ENCODE results near the gene MIGA1. TPM values are rescaled to one million over a fixed set of nuclear protein-coding genes. Genes with fewer than 3 reads are reported as not detected.

Gene MIGA1
- total and polyA plus RNA-seq, 2 of the 4 experiments (the other 2 are of a cell fraction) = 5.7 to 16.3 TPM

DNA sequence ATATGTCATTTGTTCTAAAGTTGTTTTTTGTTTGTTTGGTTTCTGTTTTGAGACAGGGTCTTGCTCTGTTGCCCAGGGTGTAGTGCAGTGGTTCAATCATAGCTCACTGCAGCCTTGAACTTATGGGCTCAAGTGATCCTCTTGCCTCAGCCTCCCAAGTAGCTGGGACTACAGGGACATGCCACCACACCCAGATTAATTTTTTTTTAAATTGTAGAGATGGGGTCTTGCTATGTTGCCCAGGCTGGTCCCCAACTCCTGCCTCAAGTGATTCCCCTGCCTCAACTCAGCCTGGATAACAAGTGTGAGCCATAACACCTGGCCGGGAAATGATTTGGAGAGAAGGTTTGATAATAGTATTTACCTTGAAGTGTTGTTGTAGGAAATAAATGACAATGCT lies 127.2 kb downstream of the MIGA1 start:
- WGBS, 2 experiments (ENCODE audit: extremely low coverage in 2 of 2, insufficient read length in 1 of 2) = no CpG with 5 or more reads among the region's 1 CpG
- Histone ChIP-seq H2AFZ (replicated peaks; ENCODE audit: low read length, poor library complexity) (no peak overlapping the region), H2AK5ac (ENCODE audit: low read depth, low read length) (no peak overlapping the region), H3K79me1 (ENCODE audit: low read depth in 1 of 2, low read length in 2 of 2) (peaks cover 17 to 48% of the 10 kb centered on the region in 2 experiments), H3K18ac (ENCODE audit: low read depth, low read length) (no peak overlapping the region), H2BK20ac (ENCODE audit: low read depth, low read length) (no peak overlapping the region), H2BK15ac (ENCODE audit: low read depth, low read length) (no peak overlapping the region), H3K14ac (replicated peaks; ENCODE audit: low read depth, low read length) (no peak overlapping the region), H4K5ac (ENCODE audit: low read depth, low read length) (no peak overlapping the region), H3K4me2 (ENCODE audit: low read depth, low read length) (no peak overlapping the region), H4K8ac (ENCODE audit: low read depth in 2 of 2, low read length in 2 of 2) (no peak overlapping the region), H3K27ac (ENCODE audit: insufficient read depth, low read length) (no peak overlapping the region), H3K4me1 (ENCODE audit: control insufficient read depth, insufficient read depth, low read length) (no peaks in the 10 kb centered on the region), H2BK120ac (ENCODE audit: low read depth, low read length) (no peak overlapping the region), H3K4me3 (ENCODE audit: insufficient read depth, low read depth, low read length) (no peak overlapping the region), H3K9me3 (ENCODE audit: control insufficient read depth, insufficient read depth, low read length) (no peaks in the 10 kb centered on the region), H3K36me3 (ENCODE audit: control insufficient read depth, insufficient read depth, low read length) (peaks cover 19% of the 10 kb centered on the region), H3K27me3 (ENCODE audit: control insufficient read depth, insufficient read depth, low read length) (no peaks in the 10 kb centered on the region), H2AK9ac (replicated peaks; ENCODE audit: low read depth, low read length, poor library complexity) (no peak overlapping the region), H3K4ac (ENCODE audit: low read depth, low read length) (no peak overlapping the region), H4K91ac (ENCODE audit: insufficient read depth, low read depth, low read length) (no peak overlapping the region), H3K9me1 (ENCODE audit: insufficient read depth, low read length) (peaks cover 12% of the 10 kb centered on the region), H2BK5ac (ENCODE audit: low read depth, low read length, poor library complexity, severe bottlenecking) (no peak overlapping the region), H3K23ac (ENCODE audit: low read depth, low read length) (peak overlapping the region; percentile 41; the same call in 1 of the 2 replicates), H4K20me1 (ENCODE audit: insufficient read depth, low read length) (peaks cover 54% of the 10 kb centered on the region), H3K9ac (ENCODE audit: low read depth, low read length) (no peak overlapping the region), H3K56ac (ENCODE audit: extremely low read depth, insufficient read depth, low read length) (no peak overlapping the region)
- ATAC-seq (ENCODE audit: low read depth) = no peak
- dilution Hi-C loops (cut with HindIII; ENCODE audit: low sequenced_read_pairs, unreplicated experiment) (no loop called here), intact Hi-C loops (cut with micrococcal nuclease) (loop anchor here (10.0 kb wide), 1 partner anchor 762 kb away; no protein-coding TSS in a partner anchor), in situ Hi-C loops (cut with MboI; ENCODE audit: low sequenced_read_pairs) (no loop called here)
- no peak for DNase-seq
- ChIA-PET POLR2A (ENCODE audit: unreplicated experiment) (no interaction called here), CTCF (no interaction called here)
- TF ChIP-seq MXI1 (IDR thresholded peaks at IDR 0.05; ENCODE audit: borderline replicate concordance, low read depth, low read length) (no peak), MAZ (IDR thresholded peaks at IDR 0.05; ENCODE audit: borderline replicate concordance, low read depth, low read length) (no peak), RFX5 (IDR thresholded peaks at IDR 0.05; ENCODE audit: low read depth, low read length) (no peak), RCOR1 (IDR thresholded peaks at IDR 0.05; ENCODE audit: insufficient replicate concordance, low read length) (no peak), CHD1 (IDR thresholded peaks at IDR 0.05; ENCODE audit: low read depth, low read length) (no peak), FOS (IDR thresholded peaks at IDR 0.05; ENCODE audit: low read depth, low read length) (no peak), BHLHE40 (IDR thresholded peaks at IDR 0.05; ENCODE audit: low read depth, low read length) (no peak), MAFK (IDR thresholded peaks at IDR 0.05; ENCODE audit: low read depth, low read length) (no peak), CEBPB (IDR thresholded peaks at IDR 0.05; ENCODE audit: low read depth, low read length) (no peak), SMC3 (IDR thresholded peaks at IDR 0.05; ENCODE audit: low read depth, low read length) (no peak), NFE2L2 (IDR thresholded peaks at IDR 0.05; ENCODE audit: low read depth, low read length) (no peak), POLR2A (IDR thresholded peaks at IDR 0.05; ENCODE audit: low read depth, low read length) (no peak), RAD21 (IDR thresholded peaks at IDR 0.05; ENCODE audit: low read length) (no peak)
- TF ChIP-seq, protein P1, sequence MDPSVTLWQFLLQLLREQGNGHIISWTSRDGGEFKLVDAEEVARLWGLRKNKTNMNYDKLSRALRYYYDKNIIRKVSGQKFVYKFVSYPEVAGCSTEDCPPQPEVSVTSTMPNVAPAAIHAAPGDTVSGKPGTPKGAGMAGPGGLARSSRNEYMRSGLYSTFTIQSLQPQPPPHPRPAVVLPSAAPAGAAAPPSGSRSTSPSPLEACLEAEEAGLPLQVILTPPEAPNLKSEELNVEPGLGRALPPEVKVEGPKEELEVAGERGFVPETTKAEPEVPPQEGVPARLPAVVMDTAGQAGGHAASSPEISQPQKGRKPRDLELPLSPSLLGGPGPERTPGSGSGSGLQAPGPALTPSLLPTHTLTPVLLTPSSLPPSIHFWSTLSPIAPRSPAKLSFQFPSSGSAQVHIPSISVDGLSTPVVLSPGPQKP (IDR thresholded peaks at IDR 0.05; ENCODE audit: borderline replicate concordance, low read depth, low read length) = no peak
- TF ChIP-seq, protein P2, sequence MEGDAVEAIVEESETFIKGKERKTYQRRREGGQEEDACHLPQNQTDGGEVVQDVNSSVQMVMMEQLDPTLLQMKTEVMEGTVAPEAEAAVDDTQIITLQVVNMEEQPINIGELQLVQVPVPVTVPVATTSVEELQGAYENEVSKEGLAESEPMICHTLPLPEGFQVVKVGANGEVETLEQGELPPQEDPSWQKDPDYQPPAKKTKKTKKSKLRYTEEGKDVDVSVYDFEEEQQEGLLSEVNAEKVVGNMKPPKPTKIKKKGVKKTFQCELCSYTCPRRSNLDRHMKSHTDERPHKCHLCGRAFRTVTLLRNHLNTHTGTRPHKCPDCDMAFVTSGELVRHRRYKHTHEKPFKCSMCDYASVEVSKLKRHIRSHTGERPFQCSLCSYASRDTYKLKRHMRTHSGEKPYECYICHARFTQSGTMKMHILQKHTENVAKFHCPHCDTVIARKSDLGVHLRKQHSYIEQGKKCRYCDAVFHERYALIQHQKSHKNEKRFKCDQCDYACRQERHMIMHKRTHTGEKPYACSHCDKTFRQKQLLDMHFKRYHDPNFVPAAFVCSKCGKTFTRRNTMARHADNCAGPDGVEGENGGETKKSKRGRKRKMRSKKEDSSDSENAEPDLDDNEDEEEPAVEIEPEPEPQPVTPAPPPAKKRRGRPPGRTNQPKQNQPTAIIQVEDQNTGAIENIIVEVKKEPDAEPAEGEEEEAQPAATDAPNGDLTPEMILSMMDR (conservative IDR thresholded peaks at IDR 0.05; ENCODE audit: low read depth, low read length) = no peak
- TF ChIP-seq, protein P3, sequence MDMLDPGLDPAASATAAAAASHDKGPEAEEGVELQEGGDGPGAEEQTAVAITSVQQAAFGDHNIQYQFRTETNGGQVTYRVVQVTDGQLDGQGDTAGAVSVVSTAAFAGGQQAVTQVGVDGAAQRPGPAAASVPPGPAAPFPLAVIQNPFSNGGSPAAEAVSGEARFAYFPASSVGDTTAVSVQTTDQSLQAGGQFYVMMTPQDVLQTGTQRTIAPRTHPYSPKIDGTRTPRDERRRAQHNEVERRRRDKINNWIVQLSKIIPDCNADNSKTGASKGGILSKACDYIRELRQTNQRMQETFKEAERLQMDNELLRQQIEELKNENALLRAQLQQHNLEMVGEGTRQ (IDR thresholded peaks at IDR 0.05; ENCODE audit: low read depth, low read length) = no peak
- BruUV-seq (replicated peaks) = no TSS peak

Measured in IMR-90 (cell line).